Stomach (tissue), 19 donors: ENCODE data around the gene HAND1. TPM values are rescaled to one million over a fixed set of nuclear protein-coding genes. Genes with fewer than 3 reads are reported as not detected.

Experiments
- DNase-seq, 2 donors: peaks; one replicate each; pipeline versions ENCODE4 v3.0.0 to v3.0.0-alpha.2; 2013 to 2019
- H3K27ac ChIP-seq, 5 donors: fragments of 200-600 bp in 4 of 5; sonication (generic) in 4 of 5; one replicate each; pipeline ENCODE4 v1.5.1; 2013 to 2019; ENCODE audit warnings: mild to moderate bottlenecking in 1 of 5, moderate library complexity in 1 of 5
- H3K27me3 ChIP-seq, 3 donors: fragments of 200-600 bp; sonication (generic); one replicate each; pipeline ENCODE4 v1.5.1; 2017 to 2019; ENCODE audit warnings: mixed run types in 1 of 3
- H3K36me3 ChIP-seq, 4 donors: fragments of 200-600 bp; sonication (generic); 1 replicate in 3 of 4; 2 replicates in 1 of 4; pipeline ENCODE4 v1.5.1; 2016 to 2019
- H3K4me1 ChIP-seq, 4 donors: fragments of 200-600 bp; sonication (generic); one replicate each; pipeline ENCODE4 v1.5.1; 2016 to 2019
- H3K4me3 ChIP-seq, 4 donors: fragments of 200-600 bp; sonication (generic) in 3 of 4; one replicate each; pipeline ENCODE4 v1.5.1; 2016 to 2019; ENCODE audit warnings: mild to moderate bottlenecking in 1 of 4
- H3K9me3 ChIP-seq, 4 donors: fragments of 200-600 bp; sonication (generic); one replicate each; pipeline ENCODE4 v1.5.1; 2016 to 2019
- EP300 ChIP-seq: sonication (generic); formaldehyde crosslinking; IDR thresholded peaks from one replicate; pipeline ENCODE4 v1.6.1; 2017; ENCODE audit warnings: antibody characterized with exemption
- POLR2A ChIP-seq, 4 donors: fragments of 450-650 bp; IDR thresholded peaks; one replicate each; pipeline ENCODE4 v1.6.1; 2016; ENCODE audit warnings: antibody characterized with exemption in 4 of 4, control low read depth in 2 of 4, mild to moderate bottlenecking in 1 of 4, moderate library complexity in 1 of 4
- POLR2AphosphoS5 ChIP-seq, 3 donors: sonication (generic); formaldehyde crosslinking; IDR thresholded peaks; one replicate each; pipeline ENCODE4 v1.6.1; 2016; ENCODE audit warnings: antibody characterized with exemption in 3 of 3
- WGBS, 5 donors: extraction: QIAGEN DNeasy Blood & Tissue Kit in 3 of 5; methylation state at CpG; one replicate each; pipeline versions ENCODE4 v1.1.5 to v1.1.7; 2013 to 2018; 5-methylcytosine and 5-hydroxymethylcytosine counted together
- intact Hi-C: fragments of 100-400 bp; cut with DNase I; formaldehyde crosslinking; loops from one replicate; pipeline ENCODE4 v1.15.1; 2023; ENCODE audit warnings: low total_unique reads
- long read RNA-seq, 10 donors: transcript quantifications; one replicate each; lab custom pipeline, GENCODE V29; 2026
- polyA plus RNA-seq, 3 donors: library from polyadenylated mRNA; stranded (reverse); fragments of 200-250 nt; gene quantifications; one replicate each; pipeline ENCODE4 v1.2.3, GENCODE V29; 2013
- total RNA-seq, 5 donors: library from RNA; depleted of rRNA; stranded (reverse); fragments of >200 nt; gene quantifications; one replicate each; pipeline versions ENCODE4 v1.1.0 to v1.2.3, GENCODE V29; 2014 to 2016
- TF ChIP-seq, protein P1 (sequence below), 7 experiments: fragments of 450-650 bp in 4 of 7; fragments of 200-600 bp in 3 of 7; sonication (generic) in 3 of 7; IDR thresholded peaks; one replicate each; pipeline ENCODE4 v1.5.1; 2016 to 2019; ENCODE audit warnings: antibody characterized with exemption in 7 of 7, control low read depth in 2 of 7, mild to moderate bottlenecking in 1 of 7
- donor health status: healthy with polysubstance abuse.
- donor health status: Bipolar disorder and iron deficiency.
- donor health status: healthy.

Gene HAND1
- 10 to 100 TPM in 1 of 5 donors, not detected in 4; 32.2 TPM for total RNA-seq
- polyA plus RNA-seq: not detected
- long read RNA-seq, donor 1: 0 reads
- long read RNA-seq, donor 2: 0 reads
- long read RNA-seq, donor 3: 0 reads
- long read RNA-seq, donor 4: 0 reads
- long read RNA-seq, donor 5: 0 reads
- long read RNA-seq, donor 6: 0 reads
- long read RNA-seq, donor 7: 0 reads
- long read RNA-seq, donor 8: 0 reads
- long read RNA-seq, donor 9: 0 reads
- long read RNA-seq, donor 10: 0 reads

DNA sequence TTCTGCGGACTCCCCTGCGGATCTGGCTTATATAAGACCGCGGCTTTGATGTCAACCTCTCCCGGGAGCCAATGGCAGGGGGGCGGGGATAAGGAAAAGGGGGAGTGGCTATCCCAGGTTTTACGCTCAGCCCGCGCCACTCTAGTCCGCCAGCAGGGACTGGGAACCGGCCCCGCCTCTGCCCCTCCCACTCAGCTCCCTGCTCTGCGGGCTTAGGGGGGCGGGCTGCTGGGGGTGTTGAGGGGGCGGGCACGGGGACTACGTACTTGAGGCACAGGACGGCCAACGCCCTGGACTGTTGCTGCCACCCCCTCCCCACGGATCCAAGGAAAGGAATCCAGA lies at the start of gene HAND1:
HAND1 (minus strand) TSS at position 4 of the 342 bp plus-strand sequence. CDS start 219 bp downstream, outside the sequence.
- peak; percentile 40 to 79 for DNase-seq
- WGBS, 5 donors: 1 to 6% (median 2%) methylated on average over 17 to 20 of the region's 20 CpGs
- Histone ChIP-seq H3K4me1 (peaks cover 42 to 80% (median 66%) of the 10 kb centered on the region in 4 donors), H3K36me3 (no peaks in the 10 kb centered on the region), H3K9me3 (no peaks in the 10 kb centered on the region), H3K27me3 (peaks cover 70 to 100% (median 100%) of the 10 kb centered on the region in 3 donors), H3K27ac (no peak within 1 kb of the TSS), H3K4me3 (peak within 1 kb of the TSS; percentile 27 to 52 (median 33))
- intact Hi-C loops: no loop called here
- no peak for TF ChIP-seq POLR2AphosphoS5 (IDR thresholded peaks at IDR 0.05)
- TF ChIP-seq POLR2A (IDR thresholded peaks at IDR 0.05): no peak
- TF ChIP-seq, protein P1, sequence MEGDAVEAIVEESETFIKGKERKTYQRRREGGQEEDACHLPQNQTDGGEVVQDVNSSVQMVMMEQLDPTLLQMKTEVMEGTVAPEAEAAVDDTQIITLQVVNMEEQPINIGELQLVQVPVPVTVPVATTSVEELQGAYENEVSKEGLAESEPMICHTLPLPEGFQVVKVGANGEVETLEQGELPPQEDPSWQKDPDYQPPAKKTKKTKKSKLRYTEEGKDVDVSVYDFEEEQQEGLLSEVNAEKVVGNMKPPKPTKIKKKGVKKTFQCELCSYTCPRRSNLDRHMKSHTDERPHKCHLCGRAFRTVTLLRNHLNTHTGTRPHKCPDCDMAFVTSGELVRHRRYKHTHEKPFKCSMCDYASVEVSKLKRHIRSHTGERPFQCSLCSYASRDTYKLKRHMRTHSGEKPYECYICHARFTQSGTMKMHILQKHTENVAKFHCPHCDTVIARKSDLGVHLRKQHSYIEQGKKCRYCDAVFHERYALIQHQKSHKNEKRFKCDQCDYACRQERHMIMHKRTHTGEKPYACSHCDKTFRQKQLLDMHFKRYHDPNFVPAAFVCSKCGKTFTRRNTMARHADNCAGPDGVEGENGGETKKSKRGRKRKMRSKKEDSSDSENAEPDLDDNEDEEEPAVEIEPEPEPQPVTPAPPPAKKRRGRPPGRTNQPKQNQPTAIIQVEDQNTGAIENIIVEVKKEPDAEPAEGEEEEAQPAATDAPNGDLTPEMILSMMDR (IDR thresholded peaks at IDR 0.05): no peak
- no peak for TF ChIP-seq EP300

DNA sequence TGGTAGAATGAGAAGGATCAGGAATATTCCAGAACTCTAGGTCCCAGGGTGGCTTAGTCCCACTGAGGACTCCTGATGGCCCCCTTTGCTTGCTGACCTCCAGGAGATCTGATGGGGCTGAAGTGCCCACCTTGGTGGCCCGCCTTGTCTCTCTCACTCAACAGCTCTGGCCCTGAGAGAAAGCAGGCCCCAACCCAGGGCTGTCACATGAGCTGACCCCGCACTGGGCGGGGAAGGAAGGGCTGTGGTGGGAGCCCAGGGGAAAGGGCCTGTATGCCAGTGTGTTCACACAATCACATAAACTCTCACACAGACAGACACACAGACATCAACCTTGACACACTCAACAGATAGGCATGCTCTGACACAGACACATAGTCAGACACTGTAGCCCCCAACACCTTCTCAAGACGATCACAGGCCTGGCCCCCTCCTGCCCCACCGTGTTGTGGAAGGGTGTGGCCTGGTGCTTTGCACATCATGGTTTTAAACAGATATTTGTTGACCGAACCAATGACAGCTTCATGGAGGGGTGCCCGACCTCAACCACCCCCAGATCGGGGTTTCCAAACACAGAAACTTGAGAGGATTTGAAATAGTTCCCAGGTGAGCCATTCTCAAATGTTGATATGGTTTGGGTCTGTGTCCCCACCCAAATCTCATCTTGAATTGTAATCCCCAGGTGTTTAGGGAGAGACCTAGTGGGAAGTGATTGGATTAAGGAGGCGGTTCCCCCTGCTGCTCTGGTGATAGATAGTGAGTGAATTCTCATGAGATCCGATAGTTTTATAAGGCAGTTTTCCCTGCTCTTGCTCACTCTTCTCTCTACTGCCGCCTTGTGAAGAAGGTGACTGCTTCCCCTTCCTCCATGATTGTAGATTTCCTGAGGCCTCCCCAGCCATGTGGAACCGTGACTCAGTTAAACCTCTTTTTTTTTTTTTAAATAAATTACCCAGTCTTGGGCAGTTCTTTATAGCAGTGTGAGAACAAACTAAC lies 48.5 kb upstream of the HAND1 start:
- TF ChIP-seq POLR2A (IDR thresholded peaks at IDR 0.05): no peak
- Histone ChIP-seq H3K27me3 (peaks cover 0 to 27% (median 6%) of the 10 kb centered on the region in 3 donors), H3K4me1 (no peaks in the 10 kb centered on the region), H3K4me3 (no peak overlapping the region), H3K27ac (no peak overlapping the region), H3K36me3 (no peaks in the 10 kb centered on the region), H3K9me3 (no peaks in the 10 kb centered on the region)
- DNase-seq: no peak
- intact Hi-C loops: no loop called here
- WGBS, 5 donors: 75 to 84% (median 78%) methylated on average over 9 to 12 of the region's 12 CpGs

DNA sequence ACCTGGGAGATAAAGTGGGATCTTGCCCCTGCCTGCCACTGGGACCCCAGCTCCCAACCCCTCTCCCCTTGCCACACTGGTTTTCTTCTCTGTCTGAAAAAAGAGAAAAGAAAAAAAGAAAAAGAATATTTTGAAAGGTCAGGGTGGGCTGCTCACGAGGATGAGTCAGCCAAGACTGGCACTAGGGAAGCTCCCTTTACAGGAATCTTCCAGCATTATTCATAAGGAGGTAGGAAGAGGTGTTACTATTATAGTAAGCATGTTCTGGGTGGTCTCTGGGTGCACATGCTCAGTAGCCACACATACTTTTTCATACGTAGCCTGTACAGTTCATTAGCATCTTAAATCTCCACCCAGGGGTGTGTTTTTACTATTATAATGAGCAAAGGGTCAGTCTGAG lies 46.8 kb upstream of the HAND1 start:
- Histone ChIP-seq H3K4me3 (no peak overlapping the region), H3K36me3 (no peaks in the 10 kb centered on the region), H3K27ac (no peak overlapping the region), H3K9me3 (no peaks in the 10 kb centered on the region), H3K27me3 (peaks cover 0 to 39% (median 15%) of the 10 kb centered on the region in 3 donors), H3K4me1 (peaks cover 0 to 8% (median 4%) of the 10 kb centered on the region in 4 donors)
- TF ChIP-seq, protein P1 (IDR thresholded peaks at IDR 0.05): no peak
- no peak for TF ChIP-seq POLR2A (IDR thresholded peaks at IDR 0.05)
- TF ChIP-seq POLR2AphosphoS5 (IDR thresholded peaks at IDR 0.05): no peak
- TF ChIP-seq EP300: no peak
- intact Hi-C loops: no loop called here
- WGBS, 5 donors: 54 to 73% (median 64%) methylated on average over 2 of the region's 2 CpGs
- no peak for DNase-seq

DNA sequence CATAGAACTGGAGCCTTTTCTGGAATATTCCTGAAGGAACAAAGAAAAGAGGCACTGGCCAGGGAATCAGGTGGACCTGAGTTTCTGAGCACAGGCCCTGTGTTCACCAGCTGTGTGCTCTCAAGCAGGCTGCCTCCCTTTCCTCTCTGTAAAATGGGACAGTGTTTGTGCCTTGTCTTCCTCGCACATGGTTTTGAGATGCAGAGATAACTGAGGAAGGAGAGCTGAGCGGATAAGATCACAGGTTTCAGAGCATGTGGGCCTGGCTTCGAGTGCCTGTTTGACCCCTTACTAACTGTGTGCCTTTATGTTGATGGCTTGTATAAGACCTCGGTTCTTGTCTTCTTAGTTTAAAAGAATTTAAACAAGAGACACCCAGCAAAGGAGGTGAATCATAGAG lies 46.2 kb upstream of the HAND1 start:
- WGBS, 5 donors: 84 to 92% (median 87%) methylated on average over 4 of the region's 4 CpGs
- H3K9me3 ChIP-seq: no peaks in the 10 kb centered on the region
- DNase-seq: no peak
- H3K27ac ChIP-seq: no peak overlapping the region
- peaks cover 0 to 44% (median 15%) of the 10 kb centered on the region in 3 donors for H3K27me3 ChIP-seq
- no peaks in the 10 kb centered on the region for H3K36me3 ChIP-seq
- intact Hi-C loops: no loop called here
- peaks cover 0 to 8% (median 6%) of the 10 kb centered on the region in 4 donors for H3K4me1 ChIP-seq
- no peak overlapping the region for H3K4me3 ChIP-seq
- TF ChIP-seq POLR2A (IDR thresholded peaks at IDR 0.05) (no peak), POLR2AphosphoS5 (IDR thresholded peaks at IDR 0.05) (no peak), EP300 (no peak)
- TF ChIP-seq, protein P1 (IDR thresholded peaks at IDR 0.05): no peak
